Gastroesophageal sphincter (tissue), 3 donors: Measurements from ENCODE around the gene TRPC4.

ENCODE experiments used
- CTCF ChIP-seq, 4 experiments: fragments of 200-600 bp in 2 of 4; fragments of 450-650 bp in 2 of 4; sonication (generic) in 1 of 4; IDR thresholded peaks; one replicate each; pipeline ENCODE4 v1.5.1; 2017 to 2019; ENCODE audit warnings: antibody characterized with exemption in 4 of 4, mild to moderate bottlenecking in 2 of 4, moderate library complexity in 2 of 4
- POLR2A ChIP-seq, 2 donors: fragments of 450-650 bp; IDR thresholded peaks; one replicate each; pipeline ENCODE4 v1.6.1; 2017; ENCODE audit warnings: antibody characterized with exemption in 2 of 2, mild to moderate bottlenecking in 2 of 2, moderate library complexity in 1 of 2
- POLR2AphosphoS5 ChIP-seq: sonication (generic); formaldehyde crosslinking; IDR thresholded peaks from one replicate; pipeline ENCODE4 v1.6.1; 2017; ENCODE audit warnings: antibody characterized with exemption

- TF ChIP-seq POLR2AphosphoS5, result no peak
- no peak for TF ChIP-seq CTCF (IDR thresholded peaks at IDR 0.05)
- no peak for TF ChIP-seq POLR2A (IDR thresholded peaks at IDR 0.05)
Measured at GRCh38 chr13:37641391-37641790, 228.2 kb downstream of the TRPC4 start.
